SIG-M5 treated with dmso at 0.1 percent for 504 hours (cell line): ENCODE results near the gene CLDN24.

Experiments used
- DNase-seq: peaks from one replicate; lab custom pipeline; 2025; ENCODE audit not compliant: unreplicated experiment; lab: John Stamatoyannopoulos, UW

Gene CLDN24

DNA sequence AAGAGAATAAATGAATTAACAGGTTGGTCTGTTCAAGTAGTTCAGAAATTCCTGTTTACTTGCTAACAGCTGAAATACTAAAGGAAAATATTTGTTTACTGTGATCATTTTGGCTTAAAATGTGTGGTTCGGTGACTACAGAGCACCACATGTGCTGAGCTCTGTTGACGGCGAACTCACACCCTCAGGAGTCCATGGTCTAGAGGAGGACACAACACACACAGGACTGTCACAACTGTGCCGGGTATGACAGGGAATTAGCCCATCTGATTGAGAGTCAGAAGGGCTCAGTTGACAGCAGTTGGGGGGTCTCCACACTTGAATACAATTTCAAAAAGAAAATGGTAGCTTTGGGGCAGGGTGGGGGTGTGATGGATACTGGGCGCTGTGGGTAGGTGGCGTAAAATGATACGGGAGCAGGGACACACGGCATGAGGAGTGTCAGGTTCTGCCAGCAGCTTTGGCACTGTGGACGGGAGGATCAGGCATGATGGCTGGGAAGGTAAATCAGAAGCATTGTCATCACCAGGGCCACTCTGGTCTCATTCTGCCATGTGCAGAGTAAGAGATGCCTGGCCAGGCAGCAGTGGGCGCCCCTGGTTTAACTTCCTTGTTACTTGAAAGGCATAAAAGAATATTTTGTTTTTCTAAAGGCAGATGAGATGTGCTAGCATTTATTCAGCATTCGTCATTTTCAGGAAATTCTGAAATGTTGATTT is 35.5 kb downstream of the CLDN24 start:
- no peak for DNase-seq

DNA sequence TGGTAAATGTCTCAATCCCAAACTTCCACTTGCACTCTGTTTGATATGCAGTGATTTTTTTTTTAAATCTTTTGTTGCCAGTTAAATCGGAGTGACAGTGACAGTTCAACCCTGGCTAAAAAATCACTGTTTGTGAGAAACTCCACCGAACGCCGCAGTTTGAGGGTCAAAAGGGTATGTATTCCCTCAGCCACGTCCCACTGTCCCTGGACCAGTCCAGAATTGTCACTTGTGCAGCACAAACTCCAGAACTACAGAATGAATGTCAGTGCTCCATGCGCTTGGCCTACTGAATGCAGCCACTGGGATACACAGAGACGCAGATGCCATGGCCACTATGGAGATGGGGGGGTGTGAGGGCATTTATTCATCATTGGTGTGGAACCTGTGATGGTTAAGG is 36.3 kb downstream of the CLDN24 start:
- DNase-seq: no peak

DNA sequence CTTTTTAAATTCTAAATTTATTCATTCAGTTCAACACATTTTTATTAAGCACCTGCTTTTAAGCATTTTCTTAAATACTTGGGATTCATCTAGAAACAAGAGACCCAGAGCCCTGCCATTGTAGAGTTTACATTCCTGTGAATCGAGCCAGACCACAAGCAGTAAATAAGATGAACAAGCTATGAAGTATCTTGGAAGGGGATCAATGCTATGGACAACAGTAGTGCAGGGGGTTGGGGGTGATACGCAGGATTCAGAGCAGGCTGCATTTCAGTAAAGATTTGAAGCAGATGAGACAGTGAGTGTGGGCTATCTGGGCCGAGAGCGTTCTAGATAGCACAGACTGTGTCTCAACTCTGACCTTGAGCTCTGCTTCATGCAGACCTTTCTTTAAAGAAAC is 37.3 kb downstream of the CLDN24 start:
- DNase-seq: no peak

DNA sequence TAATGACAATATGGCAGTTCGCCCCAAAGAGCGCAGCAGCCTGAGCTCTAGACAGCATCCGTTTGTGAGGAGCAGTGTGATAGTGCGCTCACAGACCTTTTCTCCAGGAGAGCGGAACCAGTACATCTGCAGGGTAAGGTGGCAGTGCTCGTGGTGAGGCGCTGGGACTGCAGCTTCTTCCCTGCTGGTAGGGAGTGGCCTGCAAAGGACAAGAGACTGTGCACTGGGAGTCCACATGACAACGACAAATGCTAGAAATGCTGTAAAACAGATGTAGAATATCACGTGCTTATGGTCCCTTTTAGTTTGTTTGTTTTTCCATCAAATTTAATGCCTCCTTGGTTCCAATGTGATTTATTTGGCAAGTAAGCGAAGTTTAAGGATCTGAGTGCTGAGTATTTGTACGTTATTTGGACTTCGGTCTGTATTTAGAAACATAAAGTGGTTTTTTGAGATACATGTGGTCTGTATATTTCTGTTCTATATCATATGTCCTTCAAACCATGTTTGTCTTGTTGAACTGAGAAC is 37.9 kb downstream of the CLDN24 start:
- DNase-seq: no peak

DNA sequence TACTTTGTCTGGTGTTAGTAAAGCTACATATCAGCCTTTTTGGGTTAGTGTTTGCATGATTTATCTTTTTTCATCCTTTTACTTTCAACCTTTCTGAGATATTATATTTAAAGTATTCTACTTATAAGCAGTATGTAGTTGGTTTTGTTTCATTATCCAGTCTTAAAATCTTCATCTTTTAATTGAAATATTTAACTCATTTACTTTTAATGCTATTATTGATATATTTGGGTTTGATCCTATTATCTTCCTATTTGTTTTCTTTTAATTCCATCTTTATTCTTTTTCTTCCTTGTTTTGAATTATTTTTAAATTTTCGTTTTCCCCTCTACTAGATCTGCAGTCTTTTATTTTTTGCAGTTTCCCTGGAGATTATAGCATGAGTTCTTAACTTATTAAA is 46.1 kb downstream of the CLDN24 start:
- DNase-seq: no peak

DNA sequence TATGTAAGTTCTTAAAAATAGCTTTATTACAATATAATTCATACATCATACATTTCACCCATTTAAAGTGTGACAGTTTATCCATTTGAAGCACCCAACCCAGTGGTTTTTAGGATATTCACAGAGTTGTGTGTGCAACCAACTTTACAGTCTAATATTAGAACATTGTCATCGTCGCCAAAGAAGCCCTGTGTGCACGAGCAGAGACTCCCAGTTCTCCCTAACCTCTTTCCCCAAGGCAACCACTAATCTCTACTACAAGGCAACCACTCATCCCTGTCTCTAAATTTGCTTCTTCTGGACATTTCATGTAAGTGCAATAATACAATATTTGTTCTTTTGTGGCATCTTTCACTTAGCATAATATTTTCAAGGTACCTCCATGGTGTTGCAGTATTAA is 49.8 kb downstream of the CLDN24 start:
- DNase-seq: no peak
